ENCODE data around the gene CDH16. TPM values are rescaled to one million over a fixed set of nuclear protein-coding genes. Genes with fewer than 3 reads are reported as not detected.
A peak's percentile ranks its signal among the peaks of the same experiment; 100 is the strongest.

The CDH16 gene
- total and polyA plus RNA-seq, 2 of the 13 experiments (the other 11 are each of a cell fraction or from before 2014, with no cell fraction given), result 2.7 to 3.9 TPM

DNA sequence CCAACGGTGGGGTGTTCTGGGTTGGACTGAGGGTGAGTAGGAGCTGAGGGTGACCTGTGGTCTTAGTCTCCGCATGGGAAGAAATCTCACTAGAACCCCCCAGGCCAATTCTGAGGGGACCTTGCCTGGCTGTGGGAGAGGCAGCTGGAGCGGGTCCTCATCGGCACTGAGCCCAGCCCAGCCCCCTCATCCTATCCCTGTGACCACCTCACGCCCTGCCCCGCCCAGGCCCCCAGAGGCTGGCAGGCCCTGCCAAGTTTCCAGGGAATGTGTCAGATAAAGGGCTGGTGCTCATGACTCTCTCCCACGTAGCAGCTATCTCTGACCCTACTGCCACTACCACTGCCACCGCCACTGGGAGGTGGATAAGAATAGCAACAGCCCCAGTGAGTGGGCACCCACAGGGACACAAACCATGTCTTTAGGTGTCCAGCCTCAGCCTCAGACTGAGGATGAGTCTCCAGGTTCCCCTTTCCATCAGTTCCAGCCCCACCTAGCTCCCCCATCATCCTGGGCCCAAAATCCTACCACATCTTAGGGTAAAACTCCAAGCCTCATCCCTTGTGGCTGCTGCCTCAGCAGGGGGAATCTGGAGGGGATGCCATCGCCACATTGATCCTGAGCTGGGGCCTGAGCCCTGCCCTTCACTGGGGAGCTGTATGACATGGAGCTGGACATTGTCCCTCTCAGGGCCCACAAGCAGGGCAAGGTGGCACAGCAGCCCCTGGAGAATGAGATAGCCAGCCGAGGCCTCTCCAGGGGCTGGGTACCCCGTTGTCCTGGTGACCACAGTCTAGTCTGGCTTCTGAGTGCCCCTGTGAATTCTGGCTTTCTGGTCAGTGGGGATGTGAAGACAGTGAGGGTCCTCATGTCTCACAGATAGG, 14.9 kb downstream of the CDH16 start:
- DNase-seq (ENCODE audit: low spot score) (no peak), FAIRE-seq (no peak), ATAC-seq (no peak)
- 0 out of 2 replicates have a peak overlapping the region, but pooled peaks have one; percentile 74 for H3K9ac ChIP-seq (ENCODE audit: insufficient read depth, low read depth, low read length)
- no peak overlapping the region for H2AFZ ChIP-seq (ENCODE audit: low read length)
- intact Hi-C loops (cut with micrococcal nuclease; ENCODE audit: unreplicated experiment) (no loop called here), in situ Hi-C loops (cut with HindIII; ENCODE audit: extremely low pct_ligation_motif_present, low pct_unique_long_range_greater_than_20kb) (loop anchor here (5.0 kb wide), 1 partner anchor 34 kb away; the partner anchor contains the start of gene CES2)
- no peaks in the 10 kb centered on the region for H4K20me1 ChIP-seq (ENCODE audit: insufficient read depth, low read length)
- 48% methylated on average over 6 of the region's 11 CpGs for whole genome bisulfite sequencing (ENCODE audit: low lambda C conversion rate)
- no peaks in the 10 kb centered on the region for H3K79me2 ChIP-seq (ENCODE audit: insufficient read depth, low read length)
- H3K4me3 ChIP-seq (replicated peaks in 1 of 3; ENCODE audit: insufficient read depth in 1 of 3, low read depth in 2 of 3, low read length in 3 of 3), result peak overlapping the region in 1 of 3 experiments; percentile 72; a peak in 2 of 6 replicates
- no peak overlapping the region for H3K27ac ChIP-seq (ENCODE audit: extremely low read length, insufficient read depth, low read length)
- no peaks in the 10 kb centered on the region for H3K9me3 ChIP-seq (ENCODE audit: low read length)
- CTCF ChIA-PET (ENCODE audit: low intra/inter-chr PET ratio, low total read pairs), result no interaction called here
- H3K4me1 ChIP-seq (ENCODE audit: insufficient read depth, low read length), result peaks cover 92% of the 10 kb centered on the region
- no peaks in the 10 kb centered on the region for H3K36me3 ChIP-seq (replicated peaks in 1 of 2; ENCODE audit: control insufficient read depth in 1 of 2, insufficient read depth in 2 of 2, low read length in 2 of 2)
- no TSS peak for BruUV-seq (replicated peaks)
- peak overlapping the region; percentile 82 for H3K4me2 ChIP-seq (ENCODE audit: low read depth, low read length)
- no peaks in the 10 kb centered on the region for H3K27me3 ChIP-seq (ENCODE audit: control insufficient read depth in 1 of 2, insufficient read depth in 2 of 2, low read length in 2 of 2)
- POLR2A ChIA-PET, result interaction anchor here (1.1 to 10.3 kb wide), 9 partner anchors 9 to 267 kb away, joined by 3 to 86 read pairs (median 13); partner anchors contain the start of genes CDH16, CES2, CES3 and CIAO2B
- TF ChIP-seq, protein P1, sequence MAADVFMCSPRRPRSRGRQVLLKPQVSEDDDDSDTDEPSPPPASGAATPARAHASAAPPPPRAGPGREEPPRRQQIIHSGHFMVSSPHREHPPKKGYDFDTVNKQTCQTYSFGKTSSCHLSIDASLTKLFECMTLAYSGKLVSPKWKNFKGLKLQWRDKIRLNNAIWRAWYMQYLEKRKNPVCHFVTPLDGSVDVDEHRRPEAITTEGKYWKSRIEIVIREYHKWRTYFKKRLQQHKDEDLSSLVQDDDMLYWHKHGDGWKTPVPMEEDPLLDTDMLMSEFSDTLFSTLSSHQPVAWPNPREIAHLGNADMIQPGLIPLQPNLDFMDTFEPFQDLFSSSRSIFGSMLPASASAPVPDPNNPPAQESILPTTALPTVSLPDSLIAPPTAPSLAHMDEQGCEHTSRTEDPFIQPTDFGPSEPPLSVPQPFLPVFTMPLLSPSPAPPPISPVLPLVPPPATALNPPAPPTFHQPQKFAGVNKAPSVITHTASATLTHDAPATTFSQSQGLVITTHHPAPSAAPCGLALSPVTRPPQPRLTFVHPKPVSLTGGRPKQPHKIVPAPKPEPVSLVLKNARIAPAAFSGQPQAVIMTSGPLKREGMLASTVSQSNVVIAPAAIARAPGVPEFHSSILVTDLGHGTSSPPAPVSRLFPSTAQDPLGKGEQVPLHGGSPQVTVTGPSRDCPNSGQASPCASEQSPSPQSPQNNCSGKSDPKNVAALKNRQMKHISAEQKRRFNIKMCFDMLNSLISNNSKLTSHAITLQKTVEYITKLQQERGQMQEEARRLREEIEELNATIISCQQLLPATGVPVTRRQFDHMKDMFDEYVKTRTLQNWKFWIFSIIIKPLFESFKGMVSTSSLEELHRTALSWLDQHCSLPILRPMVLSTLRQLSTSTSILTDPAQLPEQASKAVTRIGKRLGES (CRISPR knock-in tag; IDR thresholded peaks at IDR 0.05; ENCODE audit: borderline replicate concordance), result no peak
- TF ChIP-seq, protein P2, sequence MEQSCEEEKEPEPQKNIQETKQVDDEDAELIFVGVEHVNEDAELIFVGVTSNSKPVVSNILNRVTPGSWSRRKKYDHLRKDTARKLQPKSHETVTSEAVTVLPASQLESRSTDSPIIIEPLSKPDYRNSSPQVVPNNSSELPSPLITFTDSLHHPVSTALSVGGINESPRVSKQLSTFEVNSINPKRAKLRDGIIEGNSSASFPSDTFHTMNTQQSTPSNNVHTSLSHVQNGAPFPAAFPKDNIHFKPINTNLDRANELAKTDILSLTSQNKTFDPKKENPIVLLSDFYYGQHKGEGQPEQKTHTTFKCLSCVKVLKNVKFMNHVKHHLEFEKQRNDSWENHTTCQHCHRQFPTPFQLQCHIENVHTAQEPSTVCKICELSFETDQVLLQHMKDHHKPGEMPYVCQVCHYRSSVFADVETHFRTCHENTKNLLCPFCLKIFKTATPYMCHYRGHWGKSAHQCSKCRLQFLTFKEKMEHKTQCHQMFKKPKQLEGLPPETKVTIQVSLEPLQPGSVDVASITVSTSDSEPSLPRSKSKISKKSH (CRISPR knock-in tag; IDR thresholded peaks at IDR 0.05; ENCODE audit: borderline replicate concordance), result peak; percentile 14; the same call in 1 of the 2 replicates
- no peak for TF ChIP-seq CHD4 (IDR thresholded peaks at IDR 0.05; ENCODE audit: borderline replicate concordance, low read length)
- TF ChIP-seq HNRNPL (IDR thresholded peaks at IDR 0.05; ENCODE audit: low read depth, low read length), result 0 out of 2 replicates have a peak, but pooled peaks have one; percentile 25
- TF ChIP-seq, protein P3, sequence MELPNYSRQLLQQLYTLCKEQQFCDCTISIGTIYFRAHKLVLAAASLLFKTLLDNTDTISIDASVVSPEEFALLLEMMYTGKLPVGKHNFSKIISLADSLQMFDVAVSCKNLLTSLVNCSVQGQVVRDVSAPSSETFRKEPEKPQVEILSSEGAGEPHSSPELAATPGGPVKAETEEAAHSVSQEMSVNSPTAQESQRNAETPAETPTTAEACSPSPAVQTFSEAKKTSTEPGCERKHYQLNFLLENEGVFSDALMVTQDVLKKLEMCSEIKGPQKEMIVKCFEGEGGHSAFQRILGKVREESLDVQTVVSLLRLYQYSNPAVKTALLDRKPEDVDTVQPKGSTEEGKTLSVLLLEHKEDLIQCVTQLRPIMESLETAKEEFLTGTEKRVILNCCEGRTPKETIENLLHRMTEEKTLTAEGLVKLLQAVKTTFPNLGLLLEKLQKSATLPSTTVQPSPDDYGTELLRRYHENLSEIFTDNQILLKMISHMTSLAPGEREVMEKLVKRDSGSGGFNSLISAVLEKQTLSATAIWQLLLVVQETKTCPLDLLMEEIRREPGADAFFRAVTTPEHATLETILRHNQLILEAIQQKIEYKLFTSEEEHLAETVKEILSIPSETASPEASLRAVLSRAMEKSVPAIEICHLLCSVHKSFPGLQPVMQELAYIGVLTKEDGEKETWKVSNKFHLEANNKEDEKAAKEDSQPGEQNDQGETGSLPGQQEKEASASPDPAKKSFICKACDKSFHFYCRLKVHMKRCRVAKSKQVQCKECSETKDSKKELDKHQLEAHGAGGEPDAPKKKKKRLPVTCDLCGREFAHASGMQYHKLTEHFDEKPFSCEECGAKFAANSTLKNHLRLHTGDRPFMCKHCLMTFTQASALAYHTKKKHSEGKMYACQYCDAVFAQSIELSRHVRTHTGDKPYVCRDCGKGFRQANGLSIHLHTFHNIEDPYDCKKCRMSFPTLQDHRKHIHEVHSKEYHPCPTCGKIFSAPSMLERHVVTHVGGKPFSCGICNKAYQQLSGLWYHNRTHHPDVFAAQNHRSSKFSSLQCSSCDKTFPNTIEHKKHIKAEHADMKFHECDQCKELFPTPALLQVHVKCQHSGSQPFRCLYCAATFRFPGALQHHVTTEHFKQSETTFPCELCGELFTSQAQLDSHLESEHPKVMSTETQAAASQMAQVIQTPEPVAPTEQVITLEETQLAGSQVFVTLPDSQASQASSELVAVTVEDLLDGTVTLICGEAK (IDR thresholded peaks at IDR 0.05), result no peak
- TF ChIP-seq, protein P3 (CRISPR knock-in tag; IDR thresholded peaks at IDR 0.05), result 0 out of 2 replicates have a peak, but pooled peaks have one; percentile 41
- no peak for TF ChIP-seq ZNF232 (CRISPR knock-in tag; IDR thresholded peaks at IDR 0.05; ENCODE audit: borderline replicate concordance)
- TF ChIP-seq ZNF317 (CRISPR knock-in tag; IDR thresholded peaks at IDR 0.05), result no peak

Data from HepG2 (cell line).